GM06990 (cell line): ENCODE data around the gene SYNE1.
A peak's percentile ranks its signal among the peaks of the same experiment; 100 is the strongest.

Source experiments
- DNase-seq: peaks from one replicate; pipeline ENCODE4 v3.0.0-alpha.2; 2011; ENCODE audit not compliant: insufficient read length; ENCODE audit errors: extremely low read depth
- H3K27me3 ChIP-seq: replicated peaks from 2 replicates; pipeline ENCODE4 v1.6.0; 2011; ENCODE audit warnings: low read length; ENCODE audit not compliant: control insufficient read depth, insufficient read depth
- H3K36me3 ChIP-seq: 2 replicates; pipeline ENCODE4 v1.5.1; 2011; ENCODE audit warnings: low read length; ENCODE audit not compliant: control insufficient read depth, insufficient read depth
- H3K4me3 ChIP-seq: replicated peaks from 2 replicates; pipeline ENCODE4 v1.5.1; 2011; ENCODE audit warnings: low read depth, mild to moderate bottlenecking, control low read depth, low read length
- TF ChIP-seq, protein P1 (sequence below): IDR thresholded peaks from 2 replicates; pipeline ENCODE4 v1.5.1; 2011; ENCODE audit warnings: low read length, control low read depth, mild to moderate bottlenecking, inconsistent platforms; ENCODE audit not compliant: insufficient read depth, poor library complexity, severe bottlenecking

Gene SYNE1

DNA sequence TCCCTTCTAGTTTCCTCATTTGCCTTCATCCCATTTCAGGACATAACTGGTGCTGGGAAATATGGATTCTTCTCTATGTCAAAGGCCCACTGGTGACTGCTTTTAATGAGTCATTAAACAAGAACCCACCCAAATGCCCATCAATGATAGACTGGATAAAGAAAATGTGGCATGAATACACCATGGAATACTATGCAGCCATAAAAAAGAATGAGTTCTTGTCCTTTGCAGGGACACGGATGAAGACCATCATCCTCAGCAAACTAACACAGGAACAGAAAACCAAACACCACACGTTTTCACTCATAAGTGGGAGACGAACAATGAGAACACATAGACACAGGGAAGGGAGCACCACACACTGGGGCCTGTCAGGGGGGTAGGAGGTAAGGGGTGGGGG, 518.9 kb downstream of the SYNE1 start:
- Histone ChIP-seq H3K4me3 (no peak overlapping the region), H3K27me3 (no peaks in the 10 kb centered on the region), H3K36me3 (no peaks in the 10 kb centered on the region)
- TF ChIP-seq, protein P1, sequence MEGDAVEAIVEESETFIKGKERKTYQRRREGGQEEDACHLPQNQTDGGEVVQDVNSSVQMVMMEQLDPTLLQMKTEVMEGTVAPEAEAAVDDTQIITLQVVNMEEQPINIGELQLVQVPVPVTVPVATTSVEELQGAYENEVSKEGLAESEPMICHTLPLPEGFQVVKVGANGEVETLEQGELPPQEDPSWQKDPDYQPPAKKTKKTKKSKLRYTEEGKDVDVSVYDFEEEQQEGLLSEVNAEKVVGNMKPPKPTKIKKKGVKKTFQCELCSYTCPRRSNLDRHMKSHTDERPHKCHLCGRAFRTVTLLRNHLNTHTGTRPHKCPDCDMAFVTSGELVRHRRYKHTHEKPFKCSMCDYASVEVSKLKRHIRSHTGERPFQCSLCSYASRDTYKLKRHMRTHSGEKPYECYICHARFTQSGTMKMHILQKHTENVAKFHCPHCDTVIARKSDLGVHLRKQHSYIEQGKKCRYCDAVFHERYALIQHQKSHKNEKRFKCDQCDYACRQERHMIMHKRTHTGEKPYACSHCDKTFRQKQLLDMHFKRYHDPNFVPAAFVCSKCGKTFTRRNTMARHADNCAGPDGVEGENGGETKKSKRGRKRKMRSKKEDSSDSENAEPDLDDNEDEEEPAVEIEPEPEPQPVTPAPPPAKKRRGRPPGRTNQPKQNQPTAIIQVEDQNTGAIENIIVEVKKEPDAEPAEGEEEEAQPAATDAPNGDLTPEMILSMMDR: no peak
- no peak for DNase-seq

DNA sequence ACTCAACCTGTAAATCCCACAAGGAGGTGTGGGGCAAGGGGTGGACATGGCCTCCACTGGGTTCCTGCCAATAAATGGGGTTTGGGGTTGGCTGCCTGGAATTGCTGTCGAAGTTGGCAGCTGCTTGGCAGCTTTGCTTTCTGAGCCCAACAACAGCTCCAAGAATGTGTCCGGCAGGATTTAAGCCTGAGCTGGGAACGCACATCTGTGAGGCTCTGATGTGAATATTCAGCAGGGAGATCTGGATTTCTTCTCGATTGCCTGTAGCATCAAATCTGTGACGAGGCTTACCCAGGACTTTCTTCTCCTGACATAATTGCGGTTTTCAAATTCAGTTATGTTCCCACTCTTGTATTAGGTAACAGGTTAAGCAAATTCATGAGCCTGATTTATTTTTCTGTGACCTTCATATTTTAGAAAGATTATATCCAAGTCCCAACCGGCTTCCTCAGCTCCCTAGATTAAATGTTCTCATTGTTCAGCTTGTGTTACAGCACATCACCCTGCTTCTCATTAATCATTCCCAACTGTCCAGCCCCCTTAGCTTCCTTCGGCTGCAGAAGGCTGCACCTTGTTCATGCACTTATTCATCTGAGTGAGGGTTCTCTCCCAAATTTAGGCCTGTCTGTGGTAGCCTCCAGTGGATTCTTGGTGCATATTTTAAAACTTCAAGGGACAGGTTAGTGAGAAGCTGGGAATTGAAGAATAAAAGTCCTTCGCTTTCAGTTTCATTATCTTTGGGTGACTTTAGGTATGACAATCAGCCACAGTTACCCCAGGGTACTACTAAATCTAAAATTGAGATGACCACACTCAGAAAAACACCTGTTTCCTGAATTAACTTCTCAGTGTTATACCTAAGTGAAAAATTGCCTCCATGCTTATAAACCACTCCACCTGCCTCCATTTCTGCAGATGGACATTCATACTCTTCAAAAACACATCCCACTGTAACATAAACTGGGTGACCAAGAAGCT, 519.7 kb downstream of the SYNE1 start:
- no peaks in the 10 kb centered on the region for H3K27me3 ChIP-seq
- no peaks in the 10 kb centered on the region for H3K36me3 ChIP-seq
- H3K4me3 ChIP-seq: no peak overlapping the region
- TF ChIP-seq, protein P1: no peak
- peak; percentile 26 for DNase-seq

DNA sequence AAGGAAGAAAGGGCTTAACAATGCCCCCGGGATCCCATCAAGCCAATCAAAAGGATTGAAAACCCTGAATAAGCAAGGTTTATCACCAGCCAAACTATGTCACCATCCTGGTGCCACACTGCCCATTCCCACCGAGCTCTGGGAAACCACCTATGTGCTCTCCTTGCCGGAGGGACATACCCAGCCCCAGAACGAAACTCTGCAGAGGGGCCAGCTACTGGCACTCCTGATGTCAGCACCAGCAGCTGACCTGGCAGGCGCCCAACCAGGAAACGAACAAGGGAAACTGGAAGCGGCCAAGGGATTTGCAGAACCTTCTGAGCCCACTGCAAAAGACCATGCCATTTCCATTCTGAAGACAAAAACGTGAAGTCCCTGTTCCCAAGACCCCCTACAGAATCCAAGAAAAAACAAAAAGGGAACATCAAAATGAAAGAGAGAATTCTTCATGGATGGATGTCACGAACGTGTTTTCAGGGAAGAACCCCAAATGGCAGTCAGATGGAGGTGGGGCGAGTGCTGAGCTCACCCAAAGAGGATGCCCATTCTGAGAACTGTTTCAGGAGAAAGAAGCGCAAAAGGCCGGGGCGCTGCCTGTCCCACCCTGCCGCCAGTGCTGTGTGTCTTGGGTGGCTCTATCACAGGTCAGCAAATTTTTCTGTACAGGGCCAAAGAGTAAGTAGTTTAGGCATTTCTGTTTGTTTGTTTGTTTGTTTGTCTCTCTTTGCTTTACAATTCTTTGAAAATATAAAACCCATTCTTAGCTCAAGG, 524.5 kb downstream of the SYNE1 start:
- no peak for DNase-seq
- TF ChIP-seq, protein P1: no peak
- Histone ChIP-seq H3K27me3 (no peaks in the 10 kb centered on the region), H3K36me3 (no peaks in the 10 kb centered on the region), H3K4me3 (no peak overlapping the region)

DNA sequence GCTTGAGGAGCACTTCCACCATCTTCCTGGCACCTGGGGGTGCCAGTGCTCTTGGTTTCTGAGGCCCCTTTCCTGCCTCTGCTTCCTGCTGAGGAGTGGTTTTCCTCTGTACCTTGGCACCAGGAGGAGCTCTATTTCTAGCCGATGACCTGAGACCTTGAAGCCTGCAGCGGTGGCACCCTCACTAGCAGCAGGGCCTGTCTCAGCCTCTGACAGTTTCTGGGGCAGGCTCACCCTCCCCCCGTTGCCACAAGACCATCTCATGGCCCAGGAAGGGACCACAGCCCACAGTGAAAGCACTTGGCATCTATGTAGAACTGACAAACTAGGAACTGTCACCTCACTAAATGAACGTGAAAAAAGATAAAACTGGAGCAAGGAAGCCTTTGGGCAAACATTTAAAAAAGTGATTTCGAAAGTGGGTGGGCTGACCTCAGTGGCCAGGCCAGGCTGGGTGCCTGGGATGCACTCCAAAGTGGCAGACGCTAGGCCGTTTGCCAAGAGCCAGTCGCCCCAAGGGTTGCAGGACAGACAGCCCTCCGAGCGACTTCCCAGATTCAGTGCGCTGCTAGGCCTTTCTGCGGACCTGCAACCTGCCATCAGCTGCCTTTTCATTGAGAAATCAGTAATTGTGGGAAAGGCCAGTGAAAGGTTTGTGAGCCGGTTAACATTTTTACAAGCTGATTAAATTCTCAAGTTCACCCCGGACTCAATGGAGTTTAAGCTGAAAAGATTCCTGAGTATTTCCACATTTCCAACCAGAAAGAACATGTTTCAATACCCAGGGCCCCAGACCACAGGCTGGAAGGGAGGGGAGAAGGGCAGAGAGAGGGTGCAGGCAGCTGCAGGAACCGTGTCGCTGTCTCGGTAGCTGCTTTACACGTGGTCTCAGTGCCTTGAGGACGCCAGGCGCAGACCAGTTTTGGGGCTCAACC, 526.0 kb downstream of the SYNE1 start:
- Histone ChIP-seq H3K27me3 (no peaks in the 10 kb centered on the region), H3K36me3 (no peaks in the 10 kb centered on the region), H3K4me3 (no peak overlapping the region)
- no peak for DNase-seq
- TF ChIP-seq, protein P1: no peak

DNA sequence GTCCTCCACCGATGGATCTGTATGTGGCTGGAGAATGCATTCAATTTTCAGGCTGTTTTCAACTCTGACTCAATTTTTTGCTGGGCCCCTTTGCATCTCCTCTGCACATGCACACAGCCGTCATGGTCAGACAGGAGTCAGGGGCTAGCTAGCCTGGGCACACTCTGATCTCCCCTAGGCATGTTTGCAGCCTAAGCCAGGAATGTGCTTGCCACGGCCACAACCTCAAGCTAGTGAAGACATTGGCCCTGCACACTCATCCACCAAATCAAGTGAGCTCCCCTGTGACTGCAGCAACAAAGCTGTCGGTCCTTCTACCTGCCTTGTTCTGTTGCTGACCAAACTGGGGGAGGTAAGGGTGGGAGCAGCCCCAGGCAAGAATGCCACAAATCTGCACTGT, 529.2 kb downstream of the SYNE1 start:
- no peaks in the 10 kb centered on the region for H3K27me3 ChIP-seq
- no peaks in the 10 kb centered on the region for H3K36me3 ChIP-seq
- H3K4me3 ChIP-seq: no peak overlapping the region
- no peak for DNase-seq
- TF ChIP-seq, protein P1: no peak
